Activated T-cell treated with anti-CD3 and anti-CD28 coated beads, Interleukin-2, amount 50 U/mL, for 1 hour (primary cell): Measurements from ENCODE around the gene TLCD3B.
"Not testable (repeated sequence)": the region's sequence is repeated elsewhere in the genome, so short reads cannot be mapped to it uniquely, and the experiment has no call there.

Experiments used
- DNase-seq: peaks from one replicate; pipeline ENCODE4 v3.0.0-alpha.2; 2020

The TLCD3B gene

GRCh38 chr16:30025156-30025555 is 5.9 kb downstream of the TLCD3B start:
- no peak for DNase-seq

- DNase-seq, result no peak
These were observed 6.6 kb downstream of the TLCD3B start for GRCh38 chr16:30024451-30024850.

GRCh38 chr16:30023586-30023985 is 7.5 kb downstream of the TLCD3B start:
- DNase-seq, result no peak

- DNase-seq, result no peak
These were observed 8.2 kb downstream of the TLCD3B start, which contains the start of gene C16orf92 for GRCh38 chr16:30022887-30023286. Gene C16orf92 (plus strand): TSS chr16:30023198. CDS start chr16:30023341, 143 bp downstream.

GRCh38 chr16:30018731-30019158 is 12.3 kb downstream of the TLCD3B start:
- no peak for DNase-seq

- not testable (repeated sequence) for DNase-seq
These were observed 13.1 kb downstream of the TLCD3B start for GRCh38 chr16:30017937-30018336.

GRCh38 chr16:30017277-30017656 is 13.8 kb downstream of the TLCD3B start:
- DNase-seq, result no peak

- DNase-seq, result no peak
These were observed 14.4 kb downstream of the TLCD3B start for GRCh38 chr16:30016555-30017276.

- DNase-seq, result not testable (repeated sequence)
These were observed 15.6 kb downstream of the TLCD3B start for GRCh38 chr16:30015450-30015849.

- not testable (repeated sequence) for DNase-seq
These were observed 18.5 kb downstream of the TLCD3B start for GRCh38 chr16:30012598-30012997.

- no peak for DNase-seq
These were observed 19.2 kb downstream of the TLCD3B start for GRCh38 chr16:30011714-30012504.

- peak; percentile 40 for DNase-seq
These were observed 20.0 kb downstream of the TLCD3B start, which contains the start of gene DOC2A for GRCh38 chr16:30010844-30011713. Gene DOC2A (minus strand): TSS chr16:30011027. CDS start chr16:30010222, 805 bp downstream.

- no peak for DNase-seq
These were observed 20.9 kb downstream of the TLCD3B start for GRCh38 chr16:30009990-30010843.

- DNase-seq, result no peak
These were observed 21.8 kb downstream of the TLCD3B start for GRCh38 chr16:30009085-30009862.

GRCh38 chr16:30007378-30007895 is 23.6 kb downstream of the TLCD3B start:
- no peak for DNase-seq

- DNase-seq, result no peak
These were observed 24.3 kb downstream of the TLCD3B start for GRCh38 chr16:30006659-30007377.

GRCh38 chr16:30006095-30006473 is 25.0 kb downstream of the TLCD3B start:
- DNase-seq, result no peak

- DNase-seq, result peak; percentile 53
These were observed 25.6 kb downstream of the TLCD3B start for GRCh38 chr16:30005341-30006094.

GRCh38 chr16:30004811-30005242 is 26.2 kb downstream of the TLCD3B start:
- DNase-seq, result no peak
